Activated naive CD4-positive, alpha-beta T cell treated with anti-CD3 and anti-CD28 coated beads, Interleukin-2, amount 10 ng/mL, durations not matched to agents 7 days and 5 days (primary cell): ENCODE results near the gene CRTAP.
"Not testable (repeated sequence)": the region's sequence is repeated elsewhere in the genome, so short reads cannot be mapped to it uniquely, and the experiment has no call there.

Experiments
- CTCF ChIA-PET: fragments of 350-600 bp; sonication (Branson Sonifier 250); formaldehyde crosslinking; loops from one replicate; lab custom pipeline; 2021; ENCODE audit warnings: antibody characterized with exemption; lab: Charles Lee
- DNase-seq: peaks from one replicate; pipeline ENCODE4 v3.0.0-alpha.2; 2020
- H3K27ac Mint-ChIP-seq: one replicate; pipeline ENCODE4 v1.8.0; 2021; ENCODE audit warnings: mild to moderate bottlenecking, moderate library complexity, mixed read lengths
- H3K27me3 Mint-ChIP-seq: one replicate; pipeline ENCODE4 v1.8.0; 2021; ENCODE audit warnings: mild to moderate bottlenecking, mixed read lengths
- H3K36me3 Mint-ChIP-seq: one replicate; pipeline ENCODE4 v1.8.0; 2021; ENCODE audit warnings: mixed read lengths
- H3K4me1 Mint-ChIP-seq: one replicate; pipeline ENCODE4 v1.8.0; 2021; ENCODE audit warnings: mixed read lengths
- H3K4me3 Mint-ChIP-seq: one replicate; pipeline ENCODE4 v1.8.0; 2021; ENCODE audit warnings: mild to moderate bottlenecking, moderate library complexity, mixed read lengths
- H3K9me3 Mint-ChIP-seq: one replicate; pipeline ENCODE4 v1.8.0; 2021; ENCODE audit warnings: mixed read lengths

Gene CRTAP

GRCh38 chr3:33137691-33138090 is 23.9 kb downstream of the CRTAP start:
- CTCF ChIA-PET, result no interaction called here
- no peaks in the 10 kb centered on the region for H3K27me3 Mint-ChIP-seq
- peaks cover 12% of the 10 kb centered on the region for H3K4me1 Mint-ChIP-seq
- peaks cover 20% of the 10 kb centered on the region for H3K36me3 Mint-ChIP-seq
- no peak for DNase-seq
- H3K9me3 Mint-ChIP-seq, result peaks cover 4% of the 10 kb centered on the region
- no peak overlapping the region for H3K27ac Mint-ChIP-seq
- no peak overlapping the region for H3K4me3 Mint-ChIP-seq

- H3K4me3 Mint-ChIP-seq, H3K4me1 Mint-ChIP-seq, H3K27ac Mint-ChIP-seq, DNase-seq, H3K9me3 Mint-ChIP-seq, H3K27me3 Mint-ChIP-seq: not testable (repeated sequence)
- H3K36me3 Mint-ChIP-seq, result peaks cover 20% of the 10 kb centered on the region
- CTCF ChIA-PET, result interaction anchor here (0.6 kb wide), 1 partner anchor 31 kb away, joined by 3 read pairs; no protein-coding TSS in a partner anchor
These were observed 25.3 kb downstream of the CRTAP start for GRCh38 chr3:33139006-33139623.

GRCh38 chr3:33139996-33140395 is 26.2 kb downstream of the CRTAP start:
- Mint-ChIP-seq H3K27me3 (no peaks in the 10 kb centered on the region), H3K4me1 (peaks cover under 1% of the 10 kb centered on the region), H3K4me3 (no peak overlapping the region), H3K27ac (no peak overlapping the region), H3K9me3 (peaks cover 4% of the 10 kb centered on the region), H3K36me3 (peaks cover 16% of the 10 kb centered on the region)
- CTCF ChIA-PET, result no interaction called here
- DNase-seq, result no peak

- DNase-seq, result no peak
- peaks cover 4% of the 10 kb centered on the region for H3K9me3 Mint-ChIP-seq
- CTCF ChIA-PET, result interaction anchor here (0.9 kb wide), 1 partner anchor 10 kb away, joined by 4 read pairs; no protein-coding TSS in a partner anchor
- no peaks in the 10 kb centered on the region for H3K27me3 Mint-ChIP-seq
- H3K36me3 Mint-ChIP-seq, result peaks cover 10% of the 10 kb centered on the region
- H3K4me1 Mint-ChIP-seq, result no peaks in the 10 kb centered on the region
- H3K4me3 Mint-ChIP-seq, result no peak overlapping the region
- no peak overlapping the region for H3K27ac Mint-ChIP-seq
These were observed 27.2 kb downstream of the CRTAP start for GRCh38 chr3:33141006-33141405.

- H3K9me3 Mint-ChIP-seq, result no peaks in the 10 kb centered on the region
- H3K4me3 Mint-ChIP-seq, result no peak overlapping the region
- no peak overlapping the region for H3K27ac Mint-ChIP-seq
- no peaks in the 10 kb centered on the region for H3K4me1 Mint-ChIP-seq
- peaks cover 13% of the 10 kb centered on the region for H3K27me3 Mint-ChIP-seq
- CTCF ChIA-PET, result interaction anchor here (1.6 to 2.3 kb wide), 2 partner anchors 9 to 13 kb away, joined by 6 to 14 read pairs; no protein-coding TSS in a partner anchor
- peak; percentile 45 for DNase-seq
- peaks cover 1% of the 10 kb centered on the region for H3K36me3 Mint-ChIP-seq
These were observed 30.6 kb downstream of the CRTAP start for GRCh38 chr3:33144433-33144832.

- H3K4me1 Mint-ChIP-seq, result no peaks in the 10 kb centered on the region
- peaks cover 16% of the 10 kb centered on the region for H3K27me3 Mint-ChIP-seq
- no peaks in the 10 kb centered on the region for H3K9me3 Mint-ChIP-seq
- CTCF ChIA-PET, result interaction anchor here (1.2 to 1.6 kb wide), 2 partner anchors 9 to 14 kb away, joined by 6 to 7 read pairs; no protein-coding TSS in a partner anchor
- DNase-seq, result no peak
- no peak overlapping the region for H3K4me3 Mint-ChIP-seq
- H3K27ac Mint-ChIP-seq, result no peak overlapping the region
- peaks cover 1% of the 10 kb centered on the region for H3K36me3 Mint-ChIP-seq
These were observed 31.5 kb downstream of the CRTAP start for GRCh38 chr3:33145221-33145900.

GRCh38 chr3:33145901-33146580 is 32.2 kb downstream of the CRTAP start:
- Mint-ChIP-seq H3K27me3 (peaks cover 16% of the 10 kb centered on the region), H3K9me3 (no peaks in the 10 kb centered on the region), H3K4me1 (no peaks in the 10 kb centered on the region), H3K27ac (no peak overlapping the region), H3K36me3 (peaks cover 1% of the 10 kb centered on the region), H3K4me3 (no peak overlapping the region)
- DNase-seq, result no peak
- CTCF ChIA-PET, result interaction anchor here (1.2 kb wide), 1 partner anchor 14 kb away, joined by 7 read pairs; no protein-coding TSS in a partner anchor

- CTCF ChIA-PET, result interaction anchor here (1.4 kb wide), 1 partner anchor 11 kb away, joined by 4 read pairs; no protein-coding TSS in a partner anchor
- peaks cover 16% of the 10 kb centered on the region for H3K27me3 Mint-ChIP-seq
- no peak for DNase-seq
- no peaks in the 10 kb centered on the region for H3K9me3 Mint-ChIP-seq
- no peaks in the 10 kb centered on the region for H3K4me1 Mint-ChIP-seq
- no peak overlapping the region for H3K4me3 Mint-ChIP-seq
- peaks cover 1% of the 10 kb centered on the region for H3K36me3 Mint-ChIP-seq
- H3K27ac Mint-ChIP-seq, result no peak overlapping the region
These were observed 33.1 kb downstream of the CRTAP start for GRCh38 chr3:33146791-33147445.

- CTCF ChIA-PET, result no interaction called here
- Mint-ChIP-seq H3K4me1 (no peaks in the 10 kb centered on the region), H3K27me3 (peaks cover 32% of the 10 kb centered on the region), H3K36me3 (no peaks in the 10 kb centered on the region), H3K9me3 (no peaks in the 10 kb centered on the region), H3K4me3 (no peak overlapping the region), H3K27ac (no peak overlapping the region)
- no peak for DNase-seq
These were observed 35.5 kb downstream of the CRTAP start for GRCh38 chr3:33149342-33149741.

GRCh38 chr3:33152363-33153360 is 38.8 kb downstream of the CRTAP start:
- DNase-seq, result no peak
- Mint-ChIP-seq H3K9me3 (no peaks in the 10 kb centered on the region), H3K4me1 (no peaks in the 10 kb centered on the region), H3K36me3 (no peaks in the 10 kb centered on the region), H3K4me3 (no peak overlapping the region), H3K27ac (no peak overlapping the region), H3K27me3 (peaks cover 32% of the 10 kb centered on the region)
- CTCF ChIA-PET, result no interaction called here

- H3K4me1 Mint-ChIP-seq, result no peaks in the 10 kb centered on the region
- H3K9me3 Mint-ChIP-seq, result no peaks in the 10 kb centered on the region
- CTCF ChIA-PET, result no interaction called here
- no peak overlapping the region for H3K27ac Mint-ChIP-seq
- no peaks in the 10 kb centered on the region for H3K36me3 Mint-ChIP-seq
- H3K27me3 Mint-ChIP-seq, result peaks cover 25% of the 10 kb centered on the region
- H3K4me3 Mint-ChIP-seq, result no peak overlapping the region
- no peak for DNase-seq
These were observed 40.0 kb downstream of the CRTAP start for GRCh38 chr3:33153782-33154181.

GRCh38 chr3:33155301-33155700 is 41.5 kb downstream of the CRTAP start:
- DNase-seq, result no peak
- CTCF ChIA-PET, result no interaction called here
- H3K27ac Mint-ChIP-seq, result no peak overlapping the region

GRCh38 chr3:33159234-33159633 is 45.4 kb downstream of the CRTAP start:
- no peaks in the 10 kb centered on the region for H3K36me3 Mint-ChIP-seq
- H3K27ac Mint-ChIP-seq, result no peak overlapping the region
- H3K4me1 Mint-ChIP-seq, result no peaks in the 10 kb centered on the region

More at GRCh38 chr3:33155301-33155700, 41.5 kb downstream of the CRTAP start:
- Mint-ChIP-seq H3K4me1 (no peaks in the 10 kb centered on the region), H3K36me3 (no peaks in the 10 kb centered on the region), H3K4me3 (no peak overlapping the region), H3K9me3 (no peaks in the 10 kb centered on the region), H3K27me3 (peaks cover 21% of the 10 kb centered on the region)

More at GRCh38 chr3:33159234-33159633, 45.4 kb downstream of the CRTAP start:
- H3K27me3 Mint-ChIP-seq, result peaks cover 14% of the 10 kb centered on the region
- DNase-seq, result no peak
- CTCF ChIA-PET, result interaction anchor here (0.8 kb wide), 1 partner anchor 28 kb away, joined by 3 read pairs; no protein-coding TSS in a partner anchor
- H3K9me3 Mint-ChIP-seq, result no peaks in the 10 kb centered on the region
- H3K4me3 Mint-ChIP-seq, result no peak overlapping the region
